Colon (tissue), 2 donors: ENCODE results near the gene KRTAP25-1.

Experiments
- FAIRE-seq: peaks from 2 replicates; lab custom pipeline; 2012; peaks lifted over from hg19 to GRCh38; lab: Jason Lieb, UNC
- donor health status: control.
- donor health status: control.

KRTAP25-1 gene

GRCh38 chr21:30289215-30289614 lies at the start of gene KRTAP25-1:
KRTAP25-1 (minus strand) TSS chr21:30289514; CDS start chr21:30289490, 24 bp downstream.
- no peak for FAIRE-seq

DNA sequence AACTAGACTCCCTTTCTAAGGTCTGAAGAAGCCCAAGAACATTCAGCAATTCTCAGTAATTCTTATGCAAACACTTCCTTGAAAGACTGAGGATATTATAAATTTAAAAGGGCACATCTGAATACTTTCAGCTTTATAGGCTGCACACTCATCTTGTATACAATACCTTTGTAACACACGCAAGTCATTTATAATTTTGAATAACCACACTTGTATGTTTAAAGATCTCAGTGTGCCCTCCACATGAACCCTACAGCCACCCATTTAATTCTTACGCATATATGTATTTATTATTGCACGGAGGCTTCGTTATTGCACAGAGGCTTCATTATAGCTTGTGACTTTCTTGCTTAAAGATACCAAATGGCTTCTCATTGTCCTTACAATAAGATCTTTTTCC lies 49.4 kb upstream of the KRTAP25-1 start:
- no peak for FAIRE-seq

GRCh38 chr21:30337772-30338171 lies 48.5 kb upstream of the KRTAP25-1 start:
- FAIRE-seq: no peak

DNA sequence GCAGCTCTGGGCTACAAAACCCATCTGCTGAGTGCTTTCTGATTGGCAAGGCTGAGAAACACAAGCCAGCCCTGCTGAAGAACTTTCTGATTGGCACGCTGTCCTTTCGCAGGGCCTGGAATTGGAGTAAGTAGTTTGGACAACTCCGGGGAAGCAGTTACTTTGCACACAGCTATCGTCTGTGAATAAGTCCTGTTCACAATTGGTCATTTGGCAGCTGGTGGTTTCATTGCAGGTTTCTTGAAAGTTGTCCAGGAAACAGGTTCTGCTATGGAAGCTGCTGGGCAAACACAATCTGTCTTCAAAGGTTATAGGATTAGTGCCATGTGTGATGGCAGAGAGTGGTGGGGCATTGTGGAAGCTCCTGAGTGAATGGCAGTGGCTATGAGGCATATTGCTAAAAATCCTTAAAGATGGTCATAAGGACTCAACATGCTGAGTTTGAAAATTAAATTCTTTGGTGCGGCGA lies 48.0 kb upstream of the KRTAP25-1 start, which contains the start of gene KRTAP27-1:
TSS of gene KRTAP27-1 (minus strand) at position 419 of the 469 bp plus-strand sequence. CDS start at position 393, 26 bp downstream.
- no peak for FAIRE-seq

GRCh38 chr21:30336596-30336995 lies 47.3 kb upstream of the KRTAP25-1 start:
- no peak for FAIRE-seq

DNA sequence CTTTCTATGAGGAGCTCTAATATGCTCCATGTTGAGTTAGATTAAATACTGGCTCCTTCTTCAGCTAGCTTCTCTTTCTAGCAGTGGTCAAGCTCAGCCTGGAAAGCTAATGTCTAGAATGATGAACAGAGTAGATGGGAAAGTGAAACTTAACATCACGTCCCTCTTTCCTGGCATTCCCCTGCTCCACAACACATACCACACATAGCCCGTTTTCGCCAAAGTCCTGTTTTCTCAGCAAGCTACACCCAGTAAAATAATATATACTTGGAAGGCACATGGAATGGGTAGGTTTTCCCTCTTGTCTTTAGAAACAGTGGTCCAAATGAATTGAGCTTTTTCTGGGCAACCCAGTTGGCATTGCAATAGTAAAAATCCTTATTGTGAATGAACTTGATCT lies 44.4 kb upstream of the KRTAP25-1 start:
- no peak for FAIRE-seq

DNA sequence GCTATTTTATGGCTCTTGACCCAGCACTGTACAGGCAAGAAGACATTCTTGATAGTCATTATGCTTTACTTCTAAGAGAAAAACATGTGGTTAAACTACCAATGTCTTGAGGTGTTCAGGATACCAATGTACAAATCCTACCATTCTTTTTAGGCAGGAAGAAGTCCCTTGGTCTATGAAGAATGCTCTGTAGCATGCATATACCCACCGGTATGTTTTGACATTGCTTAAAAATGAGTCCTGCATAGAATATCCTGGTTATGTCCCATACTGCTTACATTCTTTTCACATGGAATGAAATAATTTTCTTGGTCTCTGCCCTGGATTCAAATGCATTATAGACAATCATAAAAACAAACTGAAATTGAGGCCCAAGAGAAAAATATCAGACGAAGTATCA lies 43.4 kb upstream of the KRTAP25-1 start:
- no peak for FAIRE-seq

DNA sequence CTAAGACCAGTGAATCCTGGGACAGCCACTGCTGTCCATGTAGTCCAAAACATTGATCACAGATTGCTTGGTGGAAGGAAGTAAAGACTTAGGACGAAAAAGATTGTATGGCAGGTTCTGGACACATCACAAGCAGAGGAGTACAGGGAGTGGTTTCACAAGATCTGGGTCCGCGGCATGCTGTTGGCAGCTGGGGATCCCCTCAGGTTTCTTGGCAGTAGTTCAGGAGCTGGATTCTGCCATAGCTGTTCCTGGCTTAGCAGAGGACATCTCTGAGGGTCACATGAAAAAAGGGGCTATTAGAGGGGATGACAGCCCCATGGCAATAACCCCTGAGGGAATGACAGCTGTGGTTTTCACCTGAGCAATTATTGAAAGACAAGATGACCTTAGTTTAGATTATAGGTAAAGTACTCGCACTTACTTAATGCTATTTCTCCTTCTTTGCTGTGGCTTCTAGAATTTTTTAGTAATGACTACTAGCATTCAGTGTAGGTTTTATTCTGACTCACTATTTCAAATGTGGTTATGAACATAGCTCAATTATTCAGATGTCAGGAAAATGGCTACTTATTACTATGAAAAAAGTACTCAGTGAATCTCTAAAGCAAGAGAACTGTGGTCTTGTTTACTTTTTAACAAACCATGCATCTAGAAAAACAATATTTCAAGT lies 40.0 kb upstream of the KRTAP25-1 start:
- no peak for FAIRE-seq

GRCh38 chr21:30326390-30326789 lies 37.1 kb upstream of the KRTAP25-1 start:
- no peak for FAIRE-seq

DNA sequence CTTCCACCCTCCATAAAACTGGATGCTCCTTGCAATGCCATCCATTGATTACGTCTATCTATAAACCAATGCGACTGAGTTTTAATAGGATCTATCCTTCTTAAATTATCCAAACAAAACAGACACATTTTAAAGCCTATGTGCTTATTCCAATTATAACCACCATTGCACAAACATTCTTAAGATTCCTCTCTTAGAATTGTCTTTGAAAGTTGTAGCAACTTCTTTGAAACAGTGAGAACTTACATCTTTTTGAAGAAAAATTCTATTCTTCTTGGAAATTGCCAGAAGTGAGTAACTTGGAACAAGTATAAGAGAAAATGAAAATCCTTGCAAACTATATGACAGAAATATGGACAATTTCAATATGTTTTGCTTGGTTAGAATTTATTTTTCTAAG lies 30.9 kb upstream of the KRTAP25-1 start, which contains the start of gene KRTAP26-1:
TSS of gene KRTAP26-1 (minus strand) at position 101 of the 400 bp plus-strand sequence. CDS start 280 bp downstream, outside the sequence.
- no peak for FAIRE-seq

DNA sequence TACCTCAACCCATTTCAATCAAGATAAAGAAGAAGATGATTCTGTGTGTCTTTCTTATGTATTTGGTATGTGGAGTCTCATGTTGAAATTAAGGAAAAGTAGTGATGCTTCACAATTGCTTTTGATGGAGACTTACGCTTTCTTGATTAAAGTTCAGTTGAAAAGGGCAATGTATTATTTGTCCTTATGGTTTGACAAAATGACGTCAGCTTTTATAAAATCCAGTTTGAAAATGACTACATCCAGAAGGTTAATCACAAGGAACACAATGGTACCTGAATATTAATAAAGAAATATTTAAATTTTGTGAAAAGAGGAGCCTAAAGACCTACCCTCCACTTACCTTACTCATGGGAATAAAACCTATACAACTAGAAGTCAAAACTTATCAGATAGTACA lies 26.4 kb upstream of the KRTAP25-1 start:
- FAIRE-seq: no peak

GRCh38 chr21:30306884-30307283 lies 17.6 kb upstream of the KRTAP25-1 start:
- FAIRE-seq: no peak

DNA sequence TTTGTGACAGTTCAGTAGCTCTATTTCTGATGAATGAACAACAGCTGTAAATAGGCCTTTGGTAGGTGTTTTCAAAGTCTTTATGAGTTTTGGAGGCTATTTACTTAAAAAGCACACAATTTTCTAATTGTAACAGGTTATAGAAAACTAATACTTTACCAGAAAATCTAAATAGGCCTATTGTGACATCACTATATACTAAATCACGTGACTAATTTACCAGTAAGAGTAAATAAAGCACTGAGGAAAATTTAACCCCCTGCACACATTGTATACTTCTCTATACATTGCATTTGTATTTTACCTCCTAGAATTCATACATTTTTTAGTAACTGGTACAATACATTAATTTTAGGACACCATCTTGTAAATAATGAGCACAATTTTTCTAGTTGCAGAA lies 15.8 kb upstream of the KRTAP25-1 start:
- FAIRE-seq: no peak

DNA sequence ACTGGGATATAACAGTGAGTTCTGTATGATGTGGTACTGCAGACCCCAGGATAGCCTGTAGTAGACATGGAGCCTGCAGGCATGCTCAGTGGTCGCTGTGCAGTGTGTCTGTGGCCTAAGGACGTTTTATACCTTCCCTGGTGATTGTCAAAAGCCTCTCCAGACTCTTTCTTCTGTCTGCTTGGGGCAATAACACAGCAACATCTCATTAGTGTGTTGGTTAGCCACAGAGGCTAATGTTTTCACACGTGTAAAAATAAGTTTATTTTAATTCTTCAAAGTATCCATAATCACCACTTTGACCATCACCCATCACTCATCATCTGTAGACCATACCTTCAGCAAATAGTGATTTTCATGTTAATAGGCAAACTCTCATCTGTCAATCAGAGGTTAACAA lies 6.5 kb downstream of the KRTAP25-1 start, which contains the start of gene KRTAP24-1:
TSS of gene KRTAP24-1 (minus strand) at position 101 of the 400 bp plus-strand sequence. CDS start at position 83, 18 bp downstream.
- no peak for FAIRE-seq

DNA sequence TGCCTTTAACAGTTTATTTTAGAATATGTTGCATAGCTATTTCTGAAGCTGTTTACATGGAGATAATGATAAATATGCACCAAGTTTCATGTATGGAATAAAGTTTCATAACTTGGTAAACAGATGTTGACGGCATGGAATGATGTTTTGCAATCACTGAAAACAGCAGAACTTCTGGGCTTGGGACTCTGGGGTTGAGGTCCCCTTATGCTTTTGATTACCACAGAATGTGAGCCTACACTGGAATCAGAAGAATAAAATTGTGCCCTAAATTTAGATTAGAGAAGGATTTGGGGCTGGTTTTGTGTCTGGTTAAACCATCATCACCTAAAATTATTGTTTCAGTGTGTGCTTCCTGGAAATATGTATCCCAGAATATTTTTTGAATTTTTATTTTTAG lies 17.7 kb downstream of the KRTAP25-1 start:
- no peak for FAIRE-seq

- FAIRE-seq: no peak
Measured at GRCh38 chr21:30271156-30271555, 18.2 kb downstream of the KRTAP25-1 start.

DNA sequence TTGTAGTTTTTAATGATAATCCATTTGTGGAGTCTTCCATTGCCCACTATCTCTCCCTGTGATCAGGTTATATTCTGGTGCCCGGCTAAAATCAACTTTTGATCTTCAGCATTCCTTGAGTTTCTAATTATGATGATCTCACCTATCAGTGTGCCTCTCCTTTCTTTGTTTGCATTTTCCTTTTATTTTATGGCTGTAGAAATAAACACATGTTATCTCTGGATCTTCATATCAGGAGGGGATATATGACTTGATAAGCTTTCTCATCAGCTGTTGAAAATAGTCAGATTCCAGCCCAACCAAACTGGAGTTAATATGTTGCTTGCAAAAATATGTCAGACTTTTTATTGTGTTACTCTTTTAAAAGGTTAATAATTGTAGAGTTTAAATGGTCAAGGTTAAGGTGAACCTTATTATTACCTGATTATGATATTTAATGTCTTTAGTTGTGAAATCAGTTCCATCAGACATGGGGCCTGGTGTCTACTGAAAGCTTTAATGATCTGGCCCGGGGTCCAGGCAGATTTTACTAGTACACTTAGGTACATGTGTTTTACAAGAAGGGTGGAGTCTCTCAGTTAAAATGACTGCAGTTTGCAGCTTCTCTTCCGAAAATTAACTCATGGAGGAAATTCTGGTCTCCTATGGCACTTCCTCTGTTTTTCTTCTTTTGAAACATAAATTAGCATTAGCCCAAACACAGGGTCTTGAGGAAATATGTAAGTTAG lies 19.3 kb downstream of the KRTAP25-1 start:
- no peak for FAIRE-seq

DNA sequence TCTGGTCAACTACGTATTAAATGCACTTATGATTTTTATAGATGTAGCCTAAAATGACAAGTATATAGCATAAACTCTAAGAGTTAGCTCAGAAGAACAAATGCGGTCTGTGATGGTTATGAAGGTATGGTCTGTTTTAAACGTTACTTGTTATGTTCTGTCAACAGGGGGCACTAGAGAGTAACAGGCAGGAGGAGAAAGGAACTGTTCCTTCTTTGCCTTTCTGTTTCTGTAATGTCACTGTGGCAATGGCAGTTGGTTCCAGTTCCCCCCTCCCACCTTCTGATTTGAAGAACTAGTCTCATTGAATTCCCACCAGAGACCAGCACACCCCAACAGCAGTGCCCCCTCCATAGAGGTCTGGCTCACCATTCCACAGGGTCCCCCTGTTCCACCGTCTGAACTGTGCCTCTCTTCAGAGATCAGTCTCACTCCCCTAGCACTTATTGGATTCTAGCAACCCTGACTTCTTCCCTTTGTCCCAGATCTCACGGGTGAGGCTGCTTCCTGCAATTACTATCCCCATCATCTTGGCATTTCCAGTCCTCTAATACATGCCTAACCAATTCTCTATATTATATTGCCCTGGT lies 20.6 kb downstream of the KRTAP25-1 start:
- no peak for FAIRE-seq

- no peak for FAIRE-seq
Measured at GRCh38 chr21:30257773-30258172, 31.5 kb downstream of the KRTAP25-1 start.

GRCh38 chr21:30256100-30256499 lies 33.2 kb downstream of the KRTAP25-1 start:
- FAIRE-seq: no peak

DNA sequence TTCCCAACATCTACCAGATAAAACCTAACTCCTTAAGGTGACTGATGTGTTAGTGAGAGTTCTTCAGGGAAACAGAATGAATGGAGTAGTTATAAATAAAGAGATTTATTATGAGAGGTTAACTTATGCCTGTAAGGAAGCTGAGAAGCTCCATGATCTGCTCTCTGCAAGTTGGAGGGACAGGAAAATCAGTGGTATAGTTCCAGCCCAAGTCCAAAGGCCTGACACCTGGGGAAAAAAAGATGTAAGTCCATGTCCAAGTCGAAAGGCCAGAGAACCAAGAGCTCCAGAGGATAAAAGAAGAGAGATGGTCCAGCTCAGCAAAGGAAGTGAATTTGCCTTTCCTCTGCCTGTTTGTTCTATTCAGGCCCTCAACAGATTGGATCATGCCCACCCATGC lies 33.6 kb downstream of the KRTAP25-1 start:
- no peak for FAIRE-seq

DNA sequence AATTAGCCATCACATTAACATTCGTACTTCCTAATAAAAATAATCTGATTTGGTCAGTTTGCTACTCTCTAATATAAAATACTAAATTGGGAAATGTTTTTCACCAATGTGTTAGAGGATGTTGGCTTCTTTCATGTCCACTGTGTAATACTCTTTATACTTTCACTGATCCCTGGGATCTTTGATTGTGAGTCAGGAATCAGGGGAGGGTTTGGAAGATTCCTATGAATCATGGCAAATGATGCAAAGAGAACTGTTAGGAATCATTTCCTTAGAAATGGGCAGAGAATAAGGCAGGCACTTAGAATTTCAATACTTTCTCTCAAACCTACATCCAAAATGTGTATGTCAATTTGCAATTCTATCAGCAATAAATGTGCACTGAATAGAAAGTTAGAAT lies 37.5 kb downstream of the KRTAP25-1 start:
- FAIRE-seq: no peak

GRCh38 chr21:30249936-30250335 lies 39.4 kb downstream of the KRTAP25-1 start:
- FAIRE-seq: no peak
